GM21717 (cell line): ENCODE measurements around the gene CCDC74B.
"Not testable (repeated sequence)": the region's sequence is repeated elsewhere in the genome, so short reads cannot be mapped to it uniquely, and the experiment has no call there.

Source experiments
- ATAC-seq: cut with Tn5 transposase; IDR thresholded peaks from one replicate; pipeline ENCODE4 v1.9.1; 2021; ENCODE audit warnings: mild to moderate bottlenecking, moderate library complexity; ENCODE audit not compliant: unreplicated experiment

The CCDC74B gene

GRCh38 chr2:130151145-130151512 lies 6.2 kb upstream of the CCDC74B start:
- not testable (repeated sequence) for ATAC-seq

GRCh38 chr2:130150181-130151144 lies 5.6 kb upstream of the CCDC74B start:
- ATAC-seq, result no peak

GRCh38 chr2:130148515-130148914 lies 3.6 kb upstream of the CCDC74B start:
- ATAC-seq, result not testable (repeated sequence)

- ATAC-seq, result not testable (repeated sequence)
These were observed 1.5 kb downstream of the CCDC74B start for GRCh38 chr2:130143266-130144039.

- not testable (repeated sequence) for ATAC-seq
These were observed 2.3 kb downstream of the CCDC74B start for GRCh38 chr2:130142396-130143265.

DNA sequence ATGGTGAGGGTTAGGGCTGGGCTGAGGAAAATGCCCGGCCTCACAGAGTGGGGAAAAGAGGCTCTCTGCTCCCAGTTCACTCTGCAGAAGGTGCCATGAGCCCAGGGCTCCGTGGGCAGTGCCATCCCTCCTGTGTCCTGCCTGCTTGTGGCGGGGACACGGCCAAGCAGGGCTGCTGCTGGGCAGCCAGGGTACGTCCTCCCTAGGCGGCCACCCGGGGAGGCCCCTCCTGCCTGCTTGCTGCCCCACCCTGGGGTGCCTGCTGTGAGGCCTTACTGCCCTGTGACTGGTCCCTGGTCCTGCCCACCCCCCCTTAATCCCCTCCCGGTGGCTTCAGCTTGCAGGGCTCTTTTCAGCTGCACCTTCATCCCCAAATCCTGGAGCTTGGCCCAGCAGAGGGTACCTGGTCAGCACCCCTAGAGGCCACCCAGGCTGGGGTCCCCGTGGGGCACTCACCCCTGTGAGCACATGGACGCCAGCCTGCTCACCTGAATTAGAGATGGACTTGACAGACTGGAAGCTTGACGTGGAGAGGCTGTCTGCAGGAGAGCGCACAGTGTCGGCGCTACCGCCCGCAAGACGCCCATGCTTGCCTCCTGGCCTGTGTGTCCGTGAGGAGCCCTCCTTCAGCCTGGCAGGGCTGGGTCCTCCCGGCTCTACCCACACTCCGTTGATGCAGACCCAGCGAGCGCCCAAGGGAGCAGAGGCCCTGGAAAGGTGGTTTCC lies 3.1 kb downstream of the CCDC74B start:
- not testable (repeated sequence) for ATAC-seq

- not testable (repeated sequence) for ATAC-seq
These were observed 3.9 kb downstream of the CCDC74B start for GRCh38 chr2:130141002-130141401.

DNA sequence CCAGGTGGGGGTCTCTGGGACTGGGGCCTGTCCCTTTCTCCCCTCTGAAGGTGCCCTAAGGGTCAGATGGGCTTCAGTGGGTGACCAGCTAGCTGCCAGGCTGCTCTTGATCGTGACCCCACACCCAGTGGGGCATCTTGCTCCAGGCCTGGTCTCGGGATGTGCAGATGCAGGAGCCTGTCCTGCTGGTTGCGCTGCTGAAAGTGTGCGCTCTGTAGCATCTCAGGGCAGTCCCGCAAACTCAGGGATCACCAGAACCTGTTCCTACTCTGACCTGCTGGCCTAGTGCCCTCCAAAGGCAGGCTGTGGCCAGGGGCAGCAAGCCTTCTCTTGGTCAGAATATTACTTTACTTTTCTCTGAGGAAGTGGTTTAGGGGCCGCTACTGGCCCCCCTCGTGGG lies 4.4 kb downstream of the CCDC74B start:
- not testable (repeated sequence) for ATAC-seq

DNA sequence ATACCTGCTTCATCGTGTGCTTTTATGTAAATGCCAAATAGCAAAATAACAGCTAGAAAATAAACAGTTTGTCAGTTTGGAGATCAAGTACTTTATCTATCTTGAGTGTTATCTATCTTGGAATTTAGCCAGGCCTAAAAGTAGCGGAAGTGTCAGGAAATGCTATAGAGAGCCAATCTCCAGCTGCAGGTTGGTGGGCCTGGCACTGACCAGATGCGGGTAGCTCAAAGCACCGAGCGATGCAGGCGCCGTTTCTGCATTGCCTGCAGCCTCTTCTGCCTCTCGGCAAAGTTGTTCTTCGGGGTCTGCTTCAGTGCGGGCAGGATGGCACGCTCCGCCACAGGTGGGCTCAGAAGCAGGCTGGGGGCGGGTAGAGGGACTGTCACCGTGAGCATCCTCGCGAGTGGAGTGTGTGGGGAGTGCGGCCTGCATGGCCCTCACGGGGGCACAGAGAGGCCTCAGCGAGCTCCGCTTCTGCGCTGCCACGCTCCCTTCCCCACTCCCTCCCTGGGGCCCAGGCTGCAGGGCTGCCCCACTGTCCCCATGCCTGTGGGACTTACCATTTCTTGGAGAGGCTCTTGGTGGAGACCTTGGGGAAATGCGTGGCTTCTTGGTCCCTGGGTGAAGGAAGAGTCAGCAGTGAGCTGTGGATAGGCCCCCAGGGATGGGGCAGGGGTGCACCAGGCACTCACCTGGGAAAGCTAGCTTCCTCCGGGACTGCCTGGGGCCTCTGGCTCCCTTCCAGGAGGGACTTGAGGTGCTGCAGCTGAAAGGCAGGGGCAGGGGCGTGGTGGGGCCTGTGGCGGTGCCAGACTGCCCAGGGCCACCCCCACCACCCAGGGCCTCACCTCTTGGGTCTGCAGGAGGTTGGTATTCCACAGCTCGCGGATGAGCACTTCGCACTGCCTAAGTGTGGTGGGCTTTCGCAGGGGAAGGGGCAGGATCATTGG lies 5.3 kb downstream of the CCDC74B start:
- ATAC-seq, result not testable (repeated sequence)

GRCh38 chr2:130138841-130139251 lies 6.1 kb downstream of the CCDC74B start:
- ATAC-seq, result not testable (repeated sequence)

GRCh38 chr2:130138326-130138725 lies 6.6 kb downstream of the CCDC74B start:
- not testable (repeated sequence) for ATAC-seq

- not testable (repeated sequence) for ATAC-seq
These were observed 7.8 kb downstream of the CCDC74B start for GRCh38 chr2:130137118-130137517.

- ATAC-seq, result not testable (repeated sequence)
These were observed 8.4 kb downstream of the CCDC74B start for GRCh38 chr2:130136546-130136945.

- ATAC-seq, result no peak
These were observed 9.0 kb downstream of the CCDC74B start for GRCh38 chr2:130135692-130136541.

DNA sequence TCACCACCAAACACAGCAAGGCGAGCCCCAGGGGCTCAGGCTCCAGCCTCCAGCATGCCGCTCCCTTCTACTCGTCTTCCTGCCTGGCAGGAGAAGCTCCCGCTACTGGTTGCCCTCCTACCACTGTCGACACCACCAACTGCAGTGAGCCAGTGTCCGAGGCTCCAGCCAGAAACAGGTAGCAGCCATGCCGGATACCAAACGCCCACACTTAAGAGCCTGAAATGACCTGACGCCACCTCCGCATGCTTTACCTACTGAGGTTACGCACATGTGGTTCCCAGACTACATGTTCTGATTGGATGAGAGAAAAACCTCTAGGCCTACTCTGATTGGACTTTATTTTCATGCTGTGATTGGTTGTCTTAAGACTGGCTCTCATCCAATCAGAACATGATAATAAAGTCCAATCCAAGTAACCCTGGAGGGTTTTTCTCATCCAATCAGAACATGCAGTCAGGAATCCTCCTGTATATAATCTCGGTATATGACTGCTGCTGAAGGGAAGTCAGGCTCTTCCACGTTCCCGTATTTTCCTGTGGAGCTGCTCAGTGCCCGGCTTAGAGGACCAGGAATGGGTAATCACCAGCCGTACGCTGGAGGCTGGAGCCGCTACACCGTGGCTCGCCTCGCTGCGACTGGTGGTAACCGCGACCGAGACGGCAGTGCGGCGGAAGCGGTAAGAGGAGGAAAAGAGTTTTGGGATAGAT lies 15.6 kb downstream of the CCDC74B start, which contains the start of gene POTEF:
Gene POTEF, minus strand, starts transcription at position 103 of the 710 bp plus-strand sequence. CDS start 8,707 bp downstream, outside the sequence.
- ATAC-seq, result not testable (repeated sequence)

DNA sequence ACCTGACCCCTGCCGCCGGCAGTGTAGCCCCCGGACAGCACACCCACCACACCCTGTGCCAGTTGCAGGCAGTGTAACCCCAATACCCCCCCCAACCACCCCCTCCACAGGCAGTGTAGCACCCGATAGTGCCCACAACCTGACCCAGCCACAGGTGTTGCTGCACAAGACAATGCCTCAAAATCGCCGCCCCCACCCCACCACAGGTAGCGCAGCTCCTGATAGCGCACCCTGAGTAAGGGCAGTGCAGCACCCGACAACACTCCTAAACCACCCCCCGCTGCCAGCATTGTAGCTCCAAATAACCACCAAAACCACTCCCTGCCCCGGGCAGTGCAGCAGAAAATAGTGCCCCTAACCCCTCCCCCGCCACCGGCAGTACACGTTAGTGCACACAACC lies 16.4 kb downstream of the CCDC74B start:
- not testable (repeated sequence) for ATAC-seq

GRCh38 chr2:130127726-130128125 lies 17.2 kb downstream of the CCDC74B start:
- not testable (repeated sequence) for ATAC-seq
